GM12874 (cell line): ENCODE data around the gene KLK6.

ENCODE experiments used
- CTCF ChIP-seq: IDR thresholded peaks from 2 replicates; pipeline ENCODE4 v1.5.1; 2011; ENCODE audit warnings: low read depth, mild to moderate bottlenecking, control low read depth, low read length, moderate library complexity; ENCODE audit not compliant: insufficient read depth

KLK6 gene

GRCh38 chr19:50912727-50913716 is 56.4 kb downstream of the KLK6 start:
- no peak for TF ChIP-seq CTCF

- no peak for TF ChIP-seq CTCF
These were observed 57.2 kb downstream of the KLK6 start for GRCh38 chr19:50912102-50912599.

- no peak for TF ChIP-seq CTCF
These were observed 57.9 kb downstream of the KLK6 start, which contains the start of gene KLK4 for GRCh38 chr19:50911206-50912101. KLK4 (minus strand) TSS chr19:50911395; CDS start chr19:50910738, 657 bp downstream.

GRCh38 chr19:50910722-50911121 is 58.7 kb downstream of the KLK6 start:
- no peak for TF ChIP-seq CTCF

- TF ChIP-seq CTCF = no peak
These were observed 59.9 kb downstream of the KLK6 start for GRCh38 chr19:50909240-50910070.
